HG03097 (cell line): ENCODE results near the gene GMIP.
"Not testable (repeated sequence)": the region's sequence is repeated elsewhere in the genome, so short reads cannot be mapped to it uniquely, and the experiment has no call there.

Experiments used
- ATAC-seq: cut with Tn5 transposase; IDR thresholded peaks from one replicate; pipeline ENCODE4 v1.9.1; 2021; ENCODE audit not compliant: unreplicated experiment, low FRiP score

The GMIP gene

GRCh38 chr19:19615086-19615485 lies 28.4 kb downstream of the GMIP start:
- ATAC-seq: no peak

GRCh38 chr19:19613506-19613905 lies 30.0 kb downstream of the GMIP start:
- ATAC-seq: no peak

GRCh38 chr19:19610376-19611202 lies 32.9 kb downstream of the GMIP start:
- no peak for ATAC-seq

DNA sequence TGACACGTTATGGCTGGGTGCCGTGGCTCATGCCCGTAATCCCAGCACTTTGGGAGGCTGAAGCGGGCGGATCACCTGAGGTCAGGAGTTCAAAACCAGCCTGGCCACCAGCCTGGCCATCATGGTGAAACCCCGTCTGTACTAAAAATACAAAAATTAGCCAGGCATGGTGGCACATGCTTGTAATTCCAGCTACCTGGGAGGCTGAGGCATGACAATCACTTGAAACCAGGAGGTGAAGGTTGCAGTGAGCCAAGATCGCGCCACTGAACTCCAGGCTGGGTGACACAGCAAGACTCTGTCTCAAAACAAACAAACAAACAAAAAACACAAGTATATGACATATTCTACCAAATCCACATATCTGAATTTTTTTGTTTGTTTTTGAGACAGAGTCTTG lies 36.8 kb downstream of the GMIP start:
- ATAC-seq: not testable (repeated sequence)

DNA sequence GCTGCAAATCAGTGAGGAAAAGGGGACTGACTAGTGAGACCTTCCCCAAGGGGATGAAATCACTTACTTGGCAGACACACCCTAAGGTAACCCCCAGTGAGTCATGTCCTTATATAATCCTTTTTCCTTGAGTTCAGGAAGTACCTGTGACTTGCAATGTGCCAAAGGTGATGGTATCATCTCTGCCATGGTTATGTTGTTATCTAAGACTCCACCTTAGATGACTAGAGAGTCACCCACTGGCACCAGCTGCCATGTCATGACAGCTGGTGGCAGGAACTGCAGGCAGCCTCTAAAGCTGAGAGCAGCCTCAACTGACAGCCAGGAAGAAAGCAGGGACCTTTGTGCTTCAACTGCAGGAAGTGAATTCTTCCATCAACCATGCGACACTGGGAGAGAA lies 37.4 kb downstream of the GMIP start:
- ATAC-seq: no peak

GRCh38 chr19:19602713-19603324 lies 40.6 kb downstream of the GMIP start:
- no peak for ATAC-seq

DNA sequence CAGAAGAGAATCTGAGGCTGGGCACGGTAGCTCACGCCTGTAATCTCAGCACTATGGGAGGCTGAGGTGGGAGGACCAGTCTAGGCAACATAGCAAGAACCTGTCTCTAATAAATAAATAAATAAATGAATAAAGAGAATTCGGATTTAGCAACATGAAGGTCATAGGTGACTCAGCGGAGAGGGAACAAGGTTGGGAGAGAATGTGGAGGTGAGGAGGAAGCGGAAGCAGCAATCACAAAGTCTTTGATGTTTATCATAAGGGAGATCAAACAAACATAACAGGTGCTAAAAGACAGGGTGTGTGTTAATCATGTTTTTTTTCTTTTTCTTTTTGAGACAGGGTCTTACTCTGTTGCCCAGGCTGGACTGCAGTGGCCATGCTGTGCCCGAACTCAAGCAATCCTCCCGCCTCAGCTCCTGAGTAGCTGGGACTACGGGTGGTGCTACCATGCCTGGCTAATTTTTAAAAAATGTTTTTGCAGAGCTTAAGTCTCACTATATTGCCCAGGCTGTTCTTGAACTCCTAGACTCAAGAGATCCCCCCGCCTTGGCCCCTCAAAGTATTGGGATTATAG lies 41.2 kb downstream of the GMIP start:
- ATAC-seq: no peak

GRCh38 chr19:19600793-19601330 lies 42.6 kb downstream of the GMIP start:
- no peak for ATAC-seq

GRCh38 chr19:19598728-19599451 lies 44.6 kb downstream of the GMIP start:
- not testable (repeated sequence) for ATAC-seq

DNA sequence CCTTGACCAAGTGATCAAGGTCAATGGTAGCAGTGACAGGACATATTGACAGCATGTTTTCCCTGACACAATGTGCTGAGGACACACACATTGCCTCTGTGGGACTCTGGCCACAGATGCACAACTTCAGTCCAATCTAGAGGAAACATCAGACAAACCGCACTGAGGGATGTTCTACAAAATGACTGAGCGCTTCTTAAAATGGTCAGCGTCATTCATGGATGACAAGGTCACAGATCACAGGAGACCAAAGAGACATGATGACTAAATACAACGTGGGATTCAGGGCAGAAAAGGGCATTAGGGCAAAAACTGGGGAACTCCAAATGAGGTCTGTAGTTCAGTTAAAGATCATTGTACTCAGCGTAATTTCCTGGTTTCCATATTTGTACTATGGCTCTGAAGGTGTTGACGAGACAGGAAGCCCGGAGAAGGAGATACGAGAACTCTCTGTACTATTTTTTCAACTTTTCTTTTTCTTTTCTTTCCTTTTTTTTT lies 45.6 kb downstream of the GMIP start:
- peak; percentile 58 for ATAC-seq

GRCh38 chr19:19595171-19595701 lies 48.2 kb downstream of the GMIP start:
- no peak for ATAC-seq

DNA sequence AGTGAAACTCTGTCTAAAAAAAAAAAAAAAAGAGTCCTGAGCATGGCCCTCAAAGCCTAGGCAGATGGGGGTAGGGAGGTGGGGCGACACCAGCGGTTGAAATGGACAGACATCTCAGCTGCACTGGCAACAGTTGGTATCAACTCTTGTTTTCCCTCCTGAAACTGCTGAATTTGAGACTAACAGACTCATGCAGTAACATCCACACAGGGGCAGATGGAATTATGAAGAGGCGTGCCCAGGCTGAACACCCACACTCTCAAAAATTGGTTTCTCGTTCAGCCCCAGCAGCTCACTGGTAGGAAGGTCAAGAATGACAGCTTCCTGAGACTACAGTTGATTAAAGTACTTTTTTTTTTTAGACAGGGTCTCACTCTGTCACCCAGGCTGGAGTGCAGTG lies 49.1 kb downstream of the GMIP start:
- ATAC-seq: no peak

DNA sequence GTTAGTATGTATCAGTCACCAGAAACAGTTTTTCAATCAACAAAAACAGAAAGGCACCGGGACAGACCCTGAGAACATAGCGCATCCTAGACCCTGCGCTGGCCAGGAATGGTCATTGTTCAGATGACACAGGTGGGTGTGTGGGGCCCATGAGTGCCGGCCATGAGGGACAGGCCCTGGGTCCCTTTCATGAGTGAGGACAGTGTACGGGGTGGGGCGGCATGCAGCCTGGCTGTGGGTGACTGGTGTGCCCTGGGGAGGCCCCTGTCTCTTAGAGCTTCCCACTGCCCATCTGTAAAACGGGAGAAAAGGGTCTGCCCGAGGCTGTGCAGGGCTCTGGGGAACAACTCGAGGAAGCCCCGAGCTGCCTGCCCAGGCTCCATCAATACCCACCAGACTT lies 50.8 kb downstream of the GMIP start:
- no peak for ATAC-seq

- ATAC-seq: peak; percentile 55
Observed at GRCh38 chr19:19591133-19591825, 52.2 kb downstream of the GMIP start.

DNA sequence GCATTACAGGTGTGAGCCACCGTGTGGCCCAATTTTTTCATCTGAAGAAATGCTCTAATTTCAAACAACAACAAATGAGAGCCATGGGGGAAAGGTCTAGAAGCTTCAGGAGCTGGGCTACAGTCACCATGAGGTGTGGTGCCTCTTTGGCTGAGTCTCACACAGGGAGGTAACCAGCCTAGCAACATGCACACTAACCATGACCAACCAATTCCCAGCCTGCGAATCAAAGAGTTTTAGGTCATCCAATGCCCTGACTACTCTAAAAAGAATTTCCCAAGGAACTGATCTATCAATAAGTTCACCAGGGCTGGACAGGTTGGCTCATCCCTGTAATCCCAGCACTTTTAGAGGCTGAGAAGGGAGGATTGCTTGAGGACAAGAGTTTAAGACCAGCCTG lies 54.9 kb downstream of the GMIP start:
- no peak for ATAC-seq

DNA sequence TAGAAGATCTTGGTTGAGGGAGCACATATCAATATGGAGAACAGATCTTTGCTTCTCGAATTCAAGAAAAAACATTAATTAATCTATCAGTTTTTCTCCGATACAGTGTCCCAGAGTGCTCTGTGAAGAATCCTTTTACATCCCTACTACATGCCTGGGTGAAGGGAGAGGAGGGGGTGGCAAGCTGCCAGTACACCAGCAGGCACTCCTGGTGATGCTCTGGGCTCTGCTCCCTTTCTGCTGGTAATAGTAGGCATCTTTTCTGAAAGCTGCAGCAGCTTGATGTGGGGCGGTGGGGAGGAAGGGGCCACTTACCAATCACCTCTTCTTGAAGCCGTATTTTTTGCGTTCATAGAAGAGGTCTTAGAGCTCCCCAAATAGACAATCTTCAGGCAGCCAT lies 55.7 kb downstream of the GMIP start:
- no peak for ATAC-seq

DNA sequence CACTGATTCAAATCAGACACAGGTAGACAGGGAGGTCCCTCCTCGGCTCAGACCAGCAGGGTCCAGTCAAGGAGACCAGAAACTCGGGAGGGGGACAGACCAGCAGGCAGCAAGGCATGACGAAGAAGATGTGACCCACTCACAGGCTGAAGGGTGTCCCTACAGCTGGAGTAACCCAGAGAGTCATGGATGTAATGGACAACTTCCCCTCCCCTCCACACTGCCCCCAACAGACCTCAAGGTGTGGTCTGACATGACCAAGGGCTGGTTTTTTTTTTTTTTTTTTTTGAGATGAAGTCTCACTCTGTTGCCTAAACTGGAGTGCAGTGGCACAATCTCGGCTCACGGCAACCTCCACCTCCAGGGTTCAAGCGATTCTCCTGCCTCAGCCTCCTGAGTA lies 59.1 kb downstream of the GMIP start:
- no peak for ATAC-seq

GRCh38 chr19:19582471-19582870 lies 61.0 kb downstream of the GMIP start:
- ATAC-seq: no peak

DNA sequence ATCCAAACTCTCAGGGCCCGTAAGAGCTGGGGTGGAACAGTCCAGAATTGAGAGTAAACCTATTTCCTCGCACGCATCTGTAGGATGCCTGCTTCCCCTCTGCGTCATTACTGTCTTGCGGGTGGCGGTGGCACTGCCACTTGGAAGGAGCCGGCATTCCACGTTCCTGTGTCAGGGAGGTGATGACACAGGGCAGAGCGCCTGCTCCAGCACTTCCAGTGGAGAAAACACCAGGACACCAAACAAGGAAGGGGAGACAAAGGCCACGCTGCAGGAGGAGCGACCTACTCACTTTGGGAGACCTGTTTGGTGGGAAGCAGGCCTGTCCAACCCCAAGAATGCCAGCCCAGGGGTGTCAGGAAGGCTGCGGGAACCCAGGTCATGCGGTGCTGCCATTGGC lies 62.1 kb downstream of the GMIP start:
- ATAC-seq: no peak

DNA sequence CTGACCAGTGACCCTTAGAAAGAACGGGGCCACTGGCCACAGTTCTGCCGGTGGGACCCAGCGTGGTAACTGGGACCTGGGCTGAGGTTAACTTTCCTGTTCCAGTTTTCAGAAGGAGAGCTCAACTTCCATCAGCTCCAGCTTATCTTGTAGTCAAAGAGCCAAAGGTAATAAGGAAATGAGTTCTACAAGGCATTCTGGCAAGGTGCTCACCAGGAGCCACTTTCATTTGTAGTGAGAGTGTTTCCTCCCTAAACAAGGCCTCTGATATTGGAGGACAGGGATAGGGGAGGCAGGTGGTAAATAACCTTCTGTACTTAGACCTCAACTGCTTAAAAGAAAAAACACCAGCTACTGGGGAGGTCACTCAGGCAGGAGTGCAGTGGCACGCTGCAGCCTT lies 63.0 kb downstream of the GMIP start:
- no peak for ATAC-seq
